ENCODE data around the gene KCNQ5.

The KCNQ5 gene

DNA sequence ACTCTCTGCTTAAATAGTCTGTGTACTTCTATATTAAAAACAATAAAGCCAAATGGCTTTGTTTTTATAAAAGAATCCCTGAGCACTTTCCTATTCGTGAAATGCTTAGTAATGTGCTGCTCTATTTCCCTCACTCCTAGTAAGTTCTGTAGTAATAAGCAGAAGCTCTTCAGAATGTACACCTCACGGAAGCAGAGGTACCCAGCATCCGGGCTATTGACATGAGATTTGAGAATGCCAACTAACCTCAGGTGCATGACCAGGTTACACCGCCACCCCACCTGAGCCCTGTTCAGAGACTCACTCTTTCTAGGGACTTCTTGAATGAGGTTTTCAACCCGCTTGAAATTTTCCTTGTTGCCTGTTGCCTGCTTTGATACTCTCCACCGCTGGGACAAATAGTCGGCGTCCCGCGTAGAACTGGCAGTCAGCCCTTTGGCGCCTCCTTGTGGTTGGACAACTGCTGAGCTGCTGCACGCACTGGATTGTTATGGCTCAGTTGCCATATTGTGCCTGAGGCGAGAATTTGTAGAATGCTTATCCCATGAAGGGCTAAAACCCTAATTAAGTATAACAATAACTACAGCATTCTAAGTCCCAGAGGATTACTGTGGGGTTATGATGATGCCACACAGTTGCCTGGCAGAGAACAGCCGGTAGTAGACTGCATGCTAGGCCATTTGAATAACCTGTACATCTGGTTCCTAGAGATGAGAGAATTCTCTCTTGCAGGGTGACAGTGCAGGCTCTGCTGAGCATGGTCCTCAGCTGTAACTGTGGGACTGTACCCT is 508.0 kb downstream of the KCNQ5 start:
- peak; percentile 49 for DNase-seq (ENCODE audit: low spot score)

DNA sequence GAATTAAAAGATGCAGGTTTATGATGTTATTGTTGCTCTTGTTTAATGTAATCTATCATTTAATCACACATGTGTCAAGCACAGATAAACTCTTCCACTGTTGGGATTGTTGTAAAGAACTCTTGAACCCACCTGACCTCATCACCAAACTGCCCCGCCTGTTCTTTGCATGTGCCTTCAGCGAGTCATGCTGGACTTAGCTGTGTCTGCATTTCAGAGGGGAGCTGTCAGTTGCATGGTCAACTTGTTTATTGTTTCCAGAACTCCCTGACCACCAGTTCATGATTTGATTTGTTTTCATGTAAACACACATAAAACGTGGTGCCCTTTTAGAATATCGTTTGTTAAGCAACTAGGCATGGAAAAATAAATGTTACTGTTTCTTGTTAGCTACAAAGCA is 509.8 kb downstream of the KCNQ5 start:
- no peak for DNase-seq (ENCODE audit: low spot score)

DNA sequence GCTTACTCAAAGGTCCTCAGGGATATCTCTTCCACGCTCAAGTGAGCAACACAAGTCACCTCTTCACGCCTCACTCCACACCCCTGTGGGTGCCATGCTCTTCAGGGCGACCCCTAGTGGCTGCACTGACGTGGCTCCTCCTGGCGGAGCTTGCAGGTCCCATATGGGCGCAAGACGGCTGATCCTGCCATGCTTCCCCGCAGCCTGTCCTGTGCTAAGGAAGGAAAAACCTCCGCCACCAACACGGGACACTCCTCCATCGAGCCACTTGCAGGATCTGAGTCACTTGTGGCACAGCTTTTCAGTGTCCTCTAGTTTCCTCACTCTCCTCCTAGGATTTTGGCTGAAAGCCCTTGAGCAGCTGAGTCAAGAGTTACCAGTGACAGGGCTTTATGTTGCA is 512.7 kb downstream of the KCNQ5 start:
- DNase-seq (ENCODE audit: low spot score), result peak; percentile 27

DNA sequence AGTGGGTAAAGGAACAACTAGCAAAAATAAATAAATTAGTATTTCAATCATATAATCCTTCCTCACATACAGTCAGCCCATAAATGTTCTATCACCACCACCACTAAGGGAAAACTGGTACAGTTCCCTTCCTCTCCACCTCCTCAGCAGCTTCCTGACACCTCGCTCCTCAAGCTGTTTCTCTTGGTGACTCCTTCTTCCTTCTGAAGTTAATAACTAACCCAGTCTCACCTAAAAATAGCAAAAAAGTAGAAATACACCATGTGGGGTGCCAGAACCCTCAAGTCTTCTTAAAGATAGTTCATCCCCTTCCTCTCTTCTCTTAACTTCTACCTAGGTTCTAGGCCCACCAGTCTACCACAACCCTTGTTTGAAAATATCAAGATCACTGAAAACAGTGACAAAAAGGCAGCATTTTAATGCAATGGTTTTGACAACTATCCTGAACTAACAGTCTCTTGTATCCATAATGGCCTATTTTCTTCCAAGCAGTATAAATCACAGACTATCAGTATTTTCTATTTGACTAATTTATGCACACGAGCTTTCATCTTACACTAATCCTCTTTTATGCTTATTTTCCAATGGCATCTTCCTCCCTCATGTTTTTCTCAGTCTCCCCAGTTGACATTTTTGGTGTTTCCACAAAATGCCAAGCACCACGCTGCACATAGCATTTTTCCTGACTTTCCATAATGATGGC is 518.0 kb downstream of the KCNQ5 start:
- no peak for DNase-seq (ENCODE audit: low spot score)

DNA sequence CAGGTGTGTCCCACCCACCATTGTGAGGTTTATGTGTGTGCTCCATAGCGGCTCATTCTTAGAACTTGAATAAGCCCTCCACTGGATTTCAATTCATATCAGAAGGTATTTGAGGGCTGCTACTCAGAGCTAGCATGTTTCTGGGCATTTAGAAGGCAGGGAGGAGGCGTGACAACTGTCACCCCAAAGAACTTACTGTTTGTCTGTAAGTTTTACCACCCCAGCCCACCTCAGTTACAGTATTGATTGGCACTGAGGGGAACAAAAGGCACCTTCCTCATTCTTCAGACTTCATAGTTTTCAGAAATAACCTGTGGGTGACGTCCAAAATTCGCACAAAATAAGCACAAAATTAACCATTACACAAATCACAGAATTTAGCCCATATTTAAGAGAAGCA is 521.7 kb downstream of the KCNQ5 start:
- no peak for DNase-seq (ENCODE audit: low spot score)

DNA sequence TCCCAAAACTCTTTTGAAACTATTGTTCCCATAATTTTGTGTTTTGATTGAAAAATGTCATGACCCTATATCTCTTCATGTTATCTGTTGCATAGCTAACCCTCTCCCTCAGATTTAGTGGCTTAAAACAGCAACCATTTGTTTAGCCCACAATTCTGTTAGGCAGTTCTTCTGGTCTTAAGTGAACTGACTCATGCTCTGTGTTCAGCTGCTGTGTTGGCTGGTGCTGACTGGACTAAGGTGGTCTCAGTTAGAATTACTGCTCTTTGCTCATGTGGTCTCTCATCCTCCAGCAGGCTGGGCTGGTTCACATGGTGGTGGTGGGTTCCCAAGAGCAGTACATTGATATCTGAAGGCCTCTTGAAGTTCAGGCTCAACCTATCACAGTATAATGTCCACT is 522.7 kb downstream of the KCNQ5 start:
- no peak for DNase-seq (ENCODE audit: low spot score)

DNA sequence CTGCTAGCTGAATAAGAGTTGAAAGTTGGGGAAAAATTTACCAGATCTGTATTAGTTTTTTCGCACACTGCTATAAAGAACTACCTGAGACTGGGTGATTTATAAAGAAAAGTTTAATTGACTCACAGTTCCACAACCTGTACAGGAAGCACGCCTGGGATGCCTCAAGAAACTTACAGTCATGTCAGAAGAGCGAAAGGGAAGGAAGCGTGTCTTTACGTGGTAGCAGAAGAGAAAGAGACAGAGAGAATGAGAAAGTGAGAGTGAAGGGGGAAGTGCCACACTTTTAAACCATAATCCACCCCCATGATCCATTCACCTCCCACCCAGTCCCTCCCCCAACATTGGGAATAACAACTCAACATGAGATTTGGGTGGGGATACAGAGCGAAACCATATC is 523.8 kb downstream of the KCNQ5 start:
- no peak for DNase-seq (ENCODE audit: low spot score)

DNA sequence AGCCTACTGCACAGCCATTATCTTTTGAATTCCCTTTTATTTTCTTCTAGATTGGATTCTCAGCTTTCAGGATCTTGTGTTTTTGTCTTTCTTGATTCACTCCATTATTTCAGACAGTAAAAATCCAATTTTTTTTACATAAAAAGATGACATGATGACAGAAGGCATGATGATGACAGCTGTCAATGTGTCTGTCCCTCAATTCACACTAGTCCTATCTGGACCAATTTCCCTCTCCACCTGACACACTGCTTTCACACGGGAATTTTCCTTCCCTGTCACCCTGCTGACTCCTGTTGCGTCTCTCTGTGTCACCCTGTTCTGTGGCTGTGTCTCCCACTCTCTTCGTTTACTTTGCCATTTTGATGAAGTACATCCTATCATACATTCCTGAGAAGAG is 529.9 kb downstream of the KCNQ5 start:
- DNase-seq (ENCODE audit: low spot score), result no peak

DNA sequence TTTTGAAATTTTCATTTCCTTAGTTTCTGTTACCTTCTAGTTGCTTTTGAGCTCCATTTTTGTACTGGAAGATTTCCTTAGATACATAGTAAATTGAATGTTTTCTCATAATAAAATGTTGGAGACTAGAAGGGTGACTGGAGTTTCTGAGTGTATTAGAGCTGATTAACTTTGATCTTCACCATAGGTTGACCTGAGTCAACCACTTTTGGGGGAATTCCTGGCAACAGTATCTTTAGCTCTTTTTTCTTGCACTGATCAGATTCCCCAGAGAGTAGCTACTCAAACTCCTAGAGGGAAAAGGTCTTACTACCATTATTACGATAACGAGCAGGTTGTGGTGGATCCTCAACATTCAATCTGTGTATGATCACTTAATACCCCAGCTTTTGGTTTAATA is 530.7 kb downstream of the KCNQ5 start:
- no peak for DNase-seq (ENCODE audit: low spot score)

DNA sequence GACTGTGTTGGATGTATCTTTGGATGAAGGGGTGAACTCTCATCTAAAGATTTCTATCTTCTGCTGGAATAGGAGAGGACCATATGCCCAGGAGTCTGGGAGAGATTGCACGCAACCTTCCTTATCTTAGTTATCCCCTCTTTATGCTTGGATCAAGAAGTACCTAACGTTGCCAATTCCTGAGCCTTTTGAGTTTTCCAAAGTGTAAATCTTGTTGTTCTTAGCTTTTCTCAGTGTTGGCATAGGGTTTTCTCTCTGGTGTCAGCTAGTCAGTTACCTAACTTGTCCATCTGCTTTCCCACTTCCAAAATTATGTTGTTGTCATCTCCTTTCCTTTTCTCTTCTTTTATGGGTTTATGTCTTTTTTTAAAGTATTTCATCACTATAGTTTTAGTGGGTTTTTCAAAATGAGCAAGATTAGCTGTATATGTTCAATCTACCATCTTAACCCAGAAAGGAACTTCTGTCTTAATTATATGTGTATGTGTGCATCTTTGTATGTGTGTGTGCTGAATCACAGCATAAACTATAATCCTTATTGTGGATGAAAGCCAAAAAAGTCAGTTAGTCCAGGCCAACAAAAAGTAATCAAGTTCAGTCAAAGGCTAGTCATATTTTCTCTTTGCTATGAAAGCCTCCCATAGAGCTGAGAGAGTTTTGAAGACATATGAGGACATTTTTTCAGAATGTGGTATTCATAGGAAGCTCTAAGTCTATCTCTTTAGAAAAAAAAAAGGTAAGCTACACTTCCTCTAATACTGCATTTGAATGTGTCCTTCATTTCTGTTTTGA is 531.3 kb downstream of the KCNQ5 start:
- no peak for DNase-seq (ENCODE audit: low spot score)

DNA sequence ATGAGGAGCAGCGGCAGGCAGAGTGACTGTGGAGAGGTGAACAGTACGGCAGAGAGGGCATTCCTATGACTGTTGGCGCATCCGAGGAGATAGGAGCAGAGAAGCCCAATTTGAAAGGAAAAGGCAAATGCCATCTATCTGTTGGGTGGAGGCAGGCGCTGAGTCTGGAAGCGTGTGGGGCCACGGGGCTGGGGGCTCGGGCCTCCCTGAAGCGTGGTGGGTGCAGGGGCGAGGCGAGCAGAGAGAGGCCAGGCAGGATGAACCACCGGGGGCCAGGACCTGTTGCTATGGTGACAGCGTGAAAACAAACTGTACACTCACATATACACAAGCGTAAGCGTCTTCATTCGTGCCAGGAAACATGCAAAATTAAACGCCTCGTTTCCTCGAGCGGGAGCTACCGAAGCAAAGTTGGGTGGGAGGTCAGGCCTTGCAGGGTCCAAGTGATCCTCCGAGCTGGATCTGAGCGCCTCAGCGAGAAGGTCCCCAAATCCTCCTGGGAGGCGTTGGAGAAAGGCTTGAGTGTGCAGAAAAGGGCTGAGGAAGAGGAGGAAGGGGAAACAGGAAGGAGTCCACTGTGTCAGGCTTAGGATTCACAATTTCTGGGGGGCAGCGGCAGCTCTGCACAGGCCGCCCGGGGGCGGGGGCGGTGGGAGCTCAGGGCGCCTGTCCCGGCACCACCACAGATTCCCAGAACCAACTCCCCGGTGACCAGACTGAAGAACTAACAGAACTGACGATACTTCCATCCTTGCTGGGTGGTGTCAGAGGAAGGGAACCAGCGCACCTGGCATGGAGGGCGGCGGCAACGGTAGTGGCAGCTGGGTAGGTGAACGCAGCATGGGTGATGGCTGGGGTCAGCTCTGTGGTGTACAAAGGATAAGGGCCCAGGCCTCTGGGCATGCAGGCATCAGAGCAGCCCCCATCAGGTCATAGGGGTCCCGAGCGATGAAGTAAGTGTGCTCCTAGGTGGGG is 535.2 kb downstream of the KCNQ5 start:
- DNase-seq (ENCODE audit: low spot score), result no peak

DNA sequence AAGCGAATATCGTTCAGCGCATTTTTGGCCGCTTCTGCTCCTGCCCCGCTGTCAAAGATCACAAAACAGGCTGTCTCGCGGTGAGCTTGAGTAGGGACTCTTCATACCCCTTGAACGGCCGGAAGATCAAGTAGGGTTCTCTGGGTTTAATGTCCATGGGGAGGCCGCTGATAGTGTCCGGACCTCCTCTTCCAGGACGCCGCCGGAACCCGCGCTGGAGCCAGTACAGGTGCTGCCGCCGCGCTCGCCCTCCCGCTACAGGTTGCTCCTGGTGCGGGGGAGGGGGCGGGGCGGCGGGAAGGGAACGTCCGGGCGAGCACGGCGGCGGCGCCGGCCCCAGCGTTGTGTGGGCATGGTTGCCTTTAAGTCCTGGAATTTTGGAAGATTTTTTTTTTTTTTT is 536.0 kb downstream of the KCNQ5 start:
- no peak for DNase-seq (ENCODE audit: low spot score)

DNA sequence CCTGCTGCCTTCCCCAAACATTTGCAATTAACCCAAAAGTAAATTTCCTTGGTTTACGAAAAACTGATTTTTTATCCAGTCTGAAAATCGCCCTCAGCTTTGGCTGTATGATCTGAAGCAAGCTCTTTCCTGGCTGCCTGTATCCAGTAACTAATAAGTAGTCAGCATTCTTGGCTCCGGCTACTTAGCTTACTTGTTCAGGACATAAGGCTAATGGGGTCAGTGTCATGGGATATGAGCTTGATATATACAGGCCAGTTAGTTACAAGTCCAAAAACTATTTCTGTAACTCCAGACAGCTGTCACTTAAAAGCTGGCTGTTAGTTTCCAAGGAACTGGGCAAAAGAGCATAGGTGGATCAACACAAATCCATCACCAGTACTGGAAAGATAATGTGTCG is 547.2 kb downstream of the KCNQ5 start:
- DNase-seq (ENCODE audit: low spot score), result no peak

DNA sequence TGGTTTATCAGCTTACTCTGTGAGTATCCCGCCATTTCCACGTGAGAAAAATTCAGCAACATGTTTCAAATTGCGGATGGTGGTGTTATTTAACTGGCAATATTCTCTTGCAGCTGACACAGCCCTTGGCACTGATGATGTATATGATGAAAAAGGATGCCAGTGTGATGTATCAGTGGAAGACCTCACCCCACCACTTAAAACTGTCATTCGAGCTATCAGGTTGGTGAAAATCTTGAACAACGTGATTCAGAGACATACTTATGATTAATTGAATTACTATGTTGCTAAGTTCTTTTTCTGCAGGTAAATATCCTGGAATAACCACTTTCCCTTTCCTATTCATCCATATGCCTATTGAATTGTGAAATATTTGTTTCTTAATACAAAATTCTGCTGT is 547.8 kb downstream of the KCNQ5 start:
- no peak for DNase-seq (ENCODE audit: low spot score)

DNA sequence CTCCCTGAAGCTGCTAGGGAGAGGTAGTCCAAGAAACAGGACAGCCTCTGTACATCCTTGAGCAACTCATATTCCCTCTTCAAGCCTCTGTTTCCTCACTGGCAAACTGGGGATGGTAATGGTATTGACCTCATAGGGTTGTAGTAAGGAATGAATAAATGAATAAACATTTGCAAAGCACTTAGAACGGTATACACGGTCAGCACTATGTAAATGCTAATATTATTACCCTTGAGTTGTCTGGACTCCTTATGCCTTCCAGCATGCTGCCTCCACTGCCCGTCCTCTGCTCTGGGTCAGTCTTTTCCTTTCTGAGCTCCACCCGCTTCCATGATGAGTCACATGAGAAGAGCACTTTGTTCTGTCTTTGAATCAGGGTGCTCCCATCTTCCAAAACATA is 552.8 kb downstream of the KCNQ5 start:
- DNase-seq (ENCODE audit: low spot score), result no peak

DNA sequence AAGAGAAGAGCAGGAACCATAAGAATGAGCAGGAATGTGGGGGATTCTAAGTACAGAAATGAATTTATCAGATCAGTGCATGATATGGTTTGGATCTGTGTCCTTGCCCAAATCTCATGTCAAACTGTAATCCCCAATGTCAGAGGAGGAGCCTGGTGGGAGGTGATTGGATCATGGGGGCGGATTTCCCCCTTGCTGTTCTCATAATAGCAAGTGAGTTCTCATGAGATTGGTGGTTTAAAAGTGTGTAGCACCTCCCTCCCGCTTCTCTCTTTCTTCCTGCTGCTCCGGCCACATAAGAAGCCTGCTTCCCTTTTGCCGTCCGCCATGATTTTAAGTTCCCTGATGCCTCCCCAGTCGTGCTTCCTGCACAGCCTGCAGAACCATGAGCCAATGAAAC is 554.2 kb downstream of the KCNQ5 start:
- no peak for DNase-seq (ENCODE audit: low spot score)

DNA sequence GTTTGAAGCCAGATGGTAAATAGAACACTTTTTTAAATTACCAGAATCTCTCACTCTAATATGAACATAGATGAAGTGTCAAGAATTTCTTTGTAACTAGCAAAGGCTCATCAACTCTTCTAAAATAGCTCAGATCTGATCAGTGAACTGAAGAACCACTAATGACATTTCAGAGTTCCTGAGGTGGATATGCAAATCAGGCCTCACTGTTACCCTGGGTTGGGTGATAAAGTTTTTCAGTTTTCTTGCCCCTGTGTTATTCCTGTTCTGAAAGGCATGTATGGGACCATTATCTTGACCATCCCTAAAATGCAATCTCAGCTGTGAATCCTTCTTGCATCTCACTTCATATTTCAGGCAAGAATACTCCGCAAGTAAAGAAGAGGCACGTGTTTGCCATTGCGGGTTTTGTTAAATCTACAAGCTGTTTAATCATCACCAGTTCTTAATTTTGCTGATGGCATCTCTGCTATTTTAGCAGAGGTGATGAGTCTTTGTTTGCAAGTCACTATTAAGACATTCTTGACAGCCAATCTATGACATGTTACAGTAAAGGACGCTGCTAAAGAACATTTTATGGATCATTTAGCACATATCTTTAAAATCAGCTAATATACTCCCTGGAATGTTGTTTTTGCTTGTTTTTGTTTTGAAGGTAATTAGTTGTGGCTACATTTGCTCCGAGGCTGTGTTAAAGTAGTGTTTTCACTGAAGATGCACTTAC is 555.5 kb downstream of the KCNQ5 start:
- DNase-seq (ENCODE audit: low spot score), result no peak

DNA sequence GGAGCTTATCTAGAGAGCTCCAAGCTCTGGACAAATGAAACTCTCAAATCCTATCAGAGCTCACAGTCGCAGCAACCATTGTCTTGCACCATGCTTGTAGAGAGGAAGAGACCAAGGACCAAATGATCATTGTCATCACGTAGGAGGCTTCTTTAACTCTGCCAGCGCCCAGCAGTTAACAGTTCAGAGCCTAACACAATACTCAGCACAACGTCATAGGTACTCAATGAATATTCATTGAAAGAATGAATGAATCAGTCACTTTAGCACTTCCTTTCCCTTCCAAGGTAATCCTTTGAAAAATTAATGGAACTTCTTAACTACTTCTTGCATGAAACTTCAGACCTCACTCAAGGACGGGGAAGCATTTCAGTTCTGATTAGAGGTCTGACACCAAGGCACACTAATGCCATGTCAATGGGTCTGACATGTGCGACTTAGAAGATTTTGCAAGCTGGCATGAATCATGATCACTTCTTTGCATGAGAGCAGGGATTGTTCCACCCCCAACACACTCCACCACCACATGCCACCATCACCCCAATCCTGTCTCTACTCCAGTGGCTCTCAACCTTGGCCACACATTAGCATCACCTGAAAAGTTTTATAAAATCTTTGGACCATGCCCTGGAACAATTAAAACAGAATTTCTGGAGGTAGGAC is 558.3 kb downstream of the KCNQ5 start:
- DNase-seq (ENCODE audit: low spot score), result no peak

DNA sequence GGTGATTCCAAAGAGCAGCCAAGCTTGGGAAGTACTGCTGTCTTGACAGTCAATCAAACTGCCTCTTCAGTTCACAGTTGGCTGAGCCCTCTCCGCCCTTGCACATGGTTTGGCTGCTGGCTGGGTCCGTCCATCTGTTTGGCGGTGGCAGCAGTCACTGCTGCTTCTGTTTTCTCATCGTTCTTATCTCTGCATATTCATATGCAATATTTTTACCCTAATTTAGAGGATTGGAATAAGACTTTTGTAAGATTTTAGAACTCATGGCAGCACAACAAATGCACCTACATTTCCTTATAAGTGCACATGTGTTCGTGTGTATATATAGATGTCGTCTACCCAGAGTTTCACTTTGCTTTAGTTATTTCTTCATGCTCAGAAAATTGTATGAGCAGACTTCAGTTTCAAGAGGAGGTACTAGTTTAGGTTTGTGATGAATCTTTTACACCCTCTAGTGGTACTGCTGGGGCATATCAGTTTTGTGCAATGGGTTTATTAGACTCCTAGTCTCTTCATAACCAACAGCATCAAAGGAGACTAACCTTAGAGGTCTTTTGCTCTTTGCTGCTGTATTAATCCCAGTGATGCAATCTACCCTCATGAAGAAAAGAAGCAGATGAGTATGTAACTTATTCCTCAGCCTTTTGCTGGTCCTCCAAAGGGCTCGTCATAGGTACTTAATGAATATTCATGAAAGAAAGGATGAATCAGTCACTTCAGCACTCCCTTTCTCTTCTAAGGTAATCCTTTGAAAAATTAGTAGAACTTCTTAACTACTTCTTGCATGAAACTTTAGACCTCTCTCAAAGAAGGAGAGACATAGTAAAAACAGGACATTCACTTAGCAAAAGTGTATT is 559.1 kb downstream of the KCNQ5 start:
- DNase-seq (ENCODE audit: low spot score), result peak; percentile 79
